Subcutaneous adipose tissue (tissue), 4 donors: ENCODE data around the gene SDHB. TPM values are rescaled to one million over a fixed set of nuclear protein-coding genes. Genes with fewer than 3 reads are reported as not detected.

Source experiments
- CTCF ChIP-seq: fragments of 450-650 bp; IDR thresholded peaks from one replicate; pipeline ENCODE4 v1.5.1; 2016; ENCODE audit warnings: low read depth, mild to moderate bottlenecking, control low read depth, antibody characterized with exemption, moderate library complexity
- total RNA-seq, 4 donors: library from RNA; depleted of rRNA; stranded (reverse); fragments of >200 nt; gene quantifications; one replicate each; pipeline ENCODE4 v1.1.0, GENCODE V29; 2016

SDHB gene
- total RNA-seq, 4 donors from 2014 or later, result 105 to 138 (median 121) TPM

DNA sequence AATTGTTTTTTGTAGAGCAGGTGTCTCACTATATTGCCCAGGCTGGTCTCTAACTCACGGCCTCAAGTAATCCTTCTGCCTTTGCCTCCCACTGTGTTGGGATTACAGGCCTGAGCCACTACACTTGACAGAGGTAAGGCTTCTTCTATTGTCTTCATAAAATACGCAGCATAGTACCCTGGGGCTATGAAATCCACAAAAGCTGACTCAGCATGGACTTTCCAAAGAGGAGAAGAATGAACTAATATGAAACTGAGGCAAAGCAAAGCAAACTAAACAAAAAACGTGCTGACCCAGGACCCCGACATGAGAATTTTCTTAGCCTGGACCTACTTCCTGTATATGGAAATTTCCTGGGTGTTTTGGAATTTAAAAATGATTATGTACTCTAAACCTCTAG is 23.6 kb downstream of the SDHB start:
- no peak for TF ChIP-seq CTCF

DNA sequence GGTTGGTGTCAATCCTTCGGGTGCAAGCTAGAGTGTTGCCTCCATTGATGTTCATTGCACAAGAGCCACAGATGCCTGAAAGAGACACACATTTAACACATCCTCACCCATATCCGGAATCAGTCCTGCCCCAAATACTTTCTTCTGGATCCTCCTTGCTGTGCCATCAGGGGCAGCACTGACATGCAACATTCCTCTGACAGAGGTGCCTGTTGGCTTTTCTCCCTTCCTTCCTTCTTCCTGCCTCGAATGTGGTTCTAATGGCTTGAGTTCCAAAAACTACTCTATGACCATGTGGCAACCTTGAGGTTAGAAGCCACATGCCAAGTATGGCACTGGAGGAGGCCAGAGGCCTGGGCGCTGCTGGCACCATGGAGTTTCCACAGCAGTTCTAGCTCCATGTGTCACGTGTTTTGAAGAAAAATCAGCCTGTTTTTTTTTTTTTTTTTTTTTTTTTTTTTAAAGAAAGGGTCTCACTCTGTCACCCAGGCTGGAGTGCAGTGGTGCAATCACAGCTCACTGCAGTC is 25.1 kb downstream of the SDHB start:
- TF ChIP-seq CTCF, result no peak

DNA sequence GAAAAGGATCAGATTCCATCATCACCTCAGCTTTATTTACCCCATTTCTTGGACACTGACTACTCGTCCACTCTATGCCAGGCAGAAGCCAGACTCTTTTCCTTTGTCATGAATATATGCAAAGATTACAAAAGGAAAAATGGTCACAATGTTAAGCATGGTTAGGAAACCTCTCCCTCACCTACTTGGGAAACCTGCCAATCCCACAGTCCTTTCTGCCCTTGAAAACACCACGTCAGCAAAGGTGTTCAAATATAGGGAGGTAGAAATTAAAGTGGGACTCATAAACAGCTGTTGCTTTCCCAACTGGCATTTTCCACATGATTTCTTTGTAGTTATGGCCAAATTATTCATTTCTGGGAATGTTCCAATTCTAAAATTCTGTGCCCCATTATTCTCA is 25.9 kb downstream of the SDHB start:
- TF ChIP-seq CTCF, result no peak

DNA sequence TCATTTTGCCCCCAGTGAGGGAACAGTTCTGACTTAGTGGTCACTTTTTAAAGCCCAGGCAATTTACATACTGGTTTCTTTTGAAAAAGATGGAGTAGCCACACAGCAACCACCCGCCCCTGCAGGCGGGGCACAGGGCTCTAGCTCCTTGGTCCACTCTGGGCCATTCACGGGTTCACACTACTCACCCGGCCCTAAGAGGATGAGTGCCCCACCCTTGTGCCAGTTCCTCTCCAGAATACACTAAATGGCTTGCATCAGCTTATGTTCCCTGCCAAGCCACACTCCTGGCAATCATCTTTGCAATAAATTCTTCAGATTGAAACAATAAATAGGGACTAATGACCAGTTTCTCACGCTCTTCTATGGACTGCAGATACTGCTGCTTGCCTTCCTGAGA is 26.4 kb downstream of the SDHB start:
- TF ChIP-seq CTCF, result no peak

GRCh38 chr1:17024721-17025120 is 29.1 kb downstream of the SDHB start:
- TF ChIP-seq CTCF, result no peak

GRCh38 chr1:17023573-17023972 is 30.3 kb downstream of the SDHB start:
- no peak for TF ChIP-seq CTCF

- no peak for TF ChIP-seq CTCF
Measured at GRCh38 chr1:17023102-17023501, 30.7 kb downstream of the SDHB start.
